Measurements from ENCODE around the gene ZNF334.
A peak's percentile ranks its signal among the peaks of the same experiment; 100 is the strongest.

ZNF334 gene

DNA sequence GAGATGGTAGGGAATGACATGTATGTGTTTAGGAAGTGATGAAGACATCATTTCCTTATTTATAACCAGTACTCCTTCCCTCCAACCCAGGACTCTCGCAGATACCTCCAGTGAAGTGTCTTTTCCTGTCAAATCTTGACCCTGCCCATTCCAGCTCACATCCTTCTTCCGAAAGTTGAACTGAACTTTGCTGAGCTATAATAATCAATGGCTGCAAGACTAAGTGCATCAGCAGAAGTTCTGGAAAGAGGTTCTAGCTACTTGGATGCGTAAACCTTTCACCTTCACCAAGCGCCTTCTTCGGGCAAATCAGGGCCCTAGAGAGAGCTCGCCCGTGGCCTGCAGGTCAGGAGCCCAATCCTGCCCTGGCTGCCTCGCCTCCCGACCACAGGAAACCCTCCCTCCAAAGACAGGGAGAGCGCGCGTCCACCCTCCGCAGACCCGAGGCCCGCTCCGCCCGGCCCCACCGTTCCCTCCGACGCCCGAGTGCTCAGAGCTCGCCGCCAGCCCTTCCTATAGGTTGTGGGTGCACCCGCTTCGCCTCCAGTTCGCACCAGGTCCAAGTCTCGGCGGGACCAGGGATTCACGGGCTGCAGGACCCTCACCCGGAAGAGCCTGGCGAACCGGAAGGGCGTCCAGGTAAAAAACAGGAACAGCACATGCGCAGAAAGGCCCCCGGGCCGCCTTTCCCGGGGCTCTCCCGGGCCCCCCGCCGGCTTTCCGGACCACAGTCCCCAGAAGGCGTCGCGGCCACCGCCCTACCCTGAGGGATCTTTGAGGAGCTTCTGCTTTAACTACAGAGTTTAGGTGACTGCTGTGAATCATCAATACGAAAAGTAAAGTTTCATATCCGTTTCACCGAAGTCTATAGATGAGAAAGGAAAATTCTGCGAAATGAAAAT lies at the start of gene ZNF334:
ZNF334 (minus strand) TSS at position 617 of the 902 bp plus-strand sequence. CDS start 1,457 bp downstream, outside the sequence.
- peak; percentile 24 to 37 for DNase-seq (ENCODE audit: low read depth in 2 of 2)

DNA sequence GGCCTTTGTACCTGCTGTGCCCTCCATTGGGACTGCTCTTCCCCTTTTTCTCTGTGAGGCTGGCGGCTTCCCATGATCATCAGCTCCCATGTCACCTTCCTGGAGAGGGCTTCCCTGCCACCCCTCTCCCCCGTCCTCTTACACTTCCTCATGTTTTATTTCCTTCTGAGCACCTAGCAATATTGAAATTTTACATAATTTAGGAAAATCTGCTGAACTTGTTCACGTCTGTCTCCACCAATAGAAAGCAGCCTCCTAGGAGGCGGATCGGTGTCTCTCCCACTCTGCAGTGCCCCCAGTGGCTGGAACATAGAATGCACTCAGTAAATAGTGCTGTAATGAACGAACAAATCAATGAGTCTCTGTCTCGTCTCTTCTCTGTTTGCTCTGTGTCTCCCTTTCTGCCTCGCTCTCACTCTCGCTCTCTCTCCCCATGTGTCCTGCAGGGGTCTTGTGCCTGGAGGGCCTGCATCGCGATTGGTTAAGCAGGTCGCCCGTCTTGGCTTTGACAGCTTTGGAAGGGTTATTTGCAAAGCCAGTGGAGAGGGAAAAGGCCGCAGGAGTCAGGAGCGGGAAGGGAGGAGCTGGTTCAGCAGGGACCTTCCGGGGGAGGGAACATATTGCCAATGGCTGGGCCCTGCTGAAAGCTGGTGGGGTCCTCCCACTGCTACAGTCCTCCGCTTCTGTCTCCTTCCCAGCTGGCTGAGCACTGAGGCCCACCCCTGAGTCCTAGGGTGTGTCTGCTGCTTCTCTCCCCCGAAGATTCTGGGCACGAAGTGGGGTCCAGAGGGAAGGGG lies 49.2 kb upstream of the ZNF334 start:
- peak; percentile 50 to 55 for DNase-seq (ENCODE audit: low read depth in 2 of 2)

DNA sequence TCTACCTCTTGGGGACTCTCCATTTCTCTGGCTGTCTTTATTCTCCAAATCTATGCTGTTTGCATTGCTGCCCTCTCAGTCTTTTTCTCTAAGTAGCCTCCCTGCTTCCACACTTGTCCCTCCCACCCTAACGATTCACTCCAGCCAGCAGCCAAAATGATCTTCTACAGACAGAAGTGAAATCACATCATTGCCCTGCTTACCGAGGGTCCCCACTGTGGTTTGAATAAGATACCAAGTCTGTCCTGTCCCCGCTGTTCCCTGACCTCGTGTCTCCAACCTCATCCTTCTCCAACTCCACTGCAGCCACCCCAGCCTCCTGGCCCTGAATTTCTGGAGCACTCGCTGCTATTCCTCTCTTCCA lies 48.6 kb upstream of the ZNF334 start:
- no peak for DNase-seq (ENCODE audit: low read depth in 2 of 2)

DNA sequence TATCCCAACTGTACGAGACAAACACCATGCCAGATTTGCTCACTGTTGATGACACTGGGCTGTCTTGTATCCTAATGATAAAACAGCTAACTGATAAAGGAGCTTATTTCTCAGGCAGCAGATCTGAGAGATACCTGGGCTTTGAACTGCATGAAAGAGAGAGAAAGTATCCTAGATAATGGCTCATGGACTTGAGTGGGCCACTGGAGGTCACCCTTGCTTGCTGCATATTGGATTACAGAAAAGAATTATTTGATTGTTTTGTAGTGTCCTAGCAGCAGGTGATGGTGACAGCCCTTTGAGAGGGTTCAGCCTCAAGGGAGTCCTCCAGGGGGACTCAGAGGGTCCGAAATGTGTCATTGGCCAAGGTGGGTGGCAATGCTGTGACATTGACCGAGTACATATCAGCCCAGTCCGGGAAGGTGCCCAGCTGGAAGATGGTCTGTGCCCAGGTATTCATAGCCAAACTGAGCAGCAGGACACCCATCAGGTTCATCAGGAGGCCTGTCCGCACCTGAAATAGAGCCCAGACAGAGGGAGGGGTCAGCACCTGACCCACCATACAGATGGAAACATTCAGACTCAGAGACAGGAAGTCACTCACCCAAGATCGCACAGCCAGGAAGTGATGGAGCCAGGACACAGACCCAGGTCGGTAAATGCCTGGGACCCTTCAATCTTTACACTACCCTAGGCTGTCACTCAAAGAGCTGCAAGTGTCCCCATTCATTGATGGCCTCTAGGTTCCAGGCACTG lies 46.5 kb upstream of the ZNF334 start:
- DNase-seq (ENCODE audit: low read depth in 2 of 2) = no peak

DNA sequence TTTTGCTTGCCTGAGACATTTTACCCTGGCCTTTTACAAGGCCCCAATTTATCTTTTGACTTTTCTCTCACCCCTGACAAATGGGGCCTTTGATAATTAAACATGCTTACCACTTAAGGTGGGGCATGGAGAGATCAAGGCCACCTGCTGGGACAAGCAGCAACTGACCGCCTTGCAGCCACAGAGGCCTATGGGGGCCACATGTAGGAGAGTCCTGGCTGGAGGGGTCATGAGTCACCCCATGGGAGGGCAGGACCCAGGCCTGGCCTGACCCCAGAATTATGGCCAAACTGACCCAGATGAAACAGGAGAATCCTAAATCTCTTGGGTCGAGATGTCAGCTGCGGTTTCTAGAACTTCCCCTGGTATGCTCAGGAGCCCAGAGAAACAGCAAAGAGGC lies 45.6 kb upstream of the ZNF334 start:
- DNase-seq (ENCODE audit: low read depth in 2 of 2) = no peak

DNA sequence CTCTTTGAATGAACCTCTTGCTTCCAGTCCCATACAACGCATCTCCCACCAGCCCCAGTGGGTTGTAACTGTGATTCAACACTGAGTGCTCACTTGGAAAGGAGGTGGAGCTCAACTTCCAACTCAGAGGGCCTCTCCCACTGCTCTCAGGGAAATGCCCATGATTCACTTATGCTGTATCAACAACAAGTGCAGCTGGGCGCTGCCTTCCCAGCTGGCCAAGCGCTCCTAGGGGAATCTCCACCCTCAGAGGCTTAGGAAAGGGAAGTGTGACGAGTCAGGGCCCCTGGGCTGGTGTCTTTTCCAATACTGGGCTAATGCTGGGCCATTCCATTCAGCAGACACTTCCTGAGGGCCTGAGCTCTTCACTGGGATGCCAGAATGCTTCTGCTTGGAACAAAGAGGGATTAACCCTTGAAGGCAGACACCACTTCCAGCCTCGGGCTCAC lies 45.2 kb upstream of the ZNF334 start:
- peak in 1 of 2 donors; percentile 29 for DNase-seq (ENCODE audit: low read depth in 2 of 2)

DNA sequence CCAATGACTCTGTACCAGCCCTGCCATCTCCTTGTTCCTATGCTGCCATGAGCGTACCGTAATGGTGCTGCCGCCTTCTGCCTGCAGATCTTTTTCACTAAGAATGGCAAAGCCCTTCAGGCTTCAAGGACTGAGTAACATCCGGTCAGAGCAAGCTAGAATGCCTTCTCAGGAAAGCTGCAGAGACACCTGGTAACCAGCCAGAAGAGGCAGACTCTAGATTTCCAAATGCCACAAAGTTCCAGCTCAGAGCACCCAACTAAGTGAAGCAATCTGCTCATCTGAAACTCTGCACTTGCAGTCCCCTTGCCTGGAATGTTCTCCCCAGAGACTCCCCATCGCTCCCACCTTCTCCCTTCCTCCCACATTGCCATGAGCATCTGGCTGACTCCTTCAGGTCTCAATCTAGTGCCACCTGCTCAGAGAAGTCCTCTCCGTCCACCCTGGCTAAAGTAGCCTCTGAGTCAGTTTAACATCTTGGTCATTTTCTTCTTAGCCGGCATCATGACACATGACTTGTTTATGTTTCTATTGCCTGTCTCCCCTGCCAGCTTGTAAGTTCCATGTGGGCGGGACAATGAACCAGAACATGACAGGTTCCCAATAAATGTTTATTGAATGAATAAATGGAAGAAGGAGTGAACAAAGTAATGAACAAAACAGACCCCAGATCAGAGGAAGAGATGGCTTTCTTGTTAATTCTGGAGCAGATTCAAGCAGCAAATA lies 44.0 kb upstream of the ZNF334 start:
- no peak for DNase-seq (ENCODE audit: low read depth in 2 of 2)

DNA sequence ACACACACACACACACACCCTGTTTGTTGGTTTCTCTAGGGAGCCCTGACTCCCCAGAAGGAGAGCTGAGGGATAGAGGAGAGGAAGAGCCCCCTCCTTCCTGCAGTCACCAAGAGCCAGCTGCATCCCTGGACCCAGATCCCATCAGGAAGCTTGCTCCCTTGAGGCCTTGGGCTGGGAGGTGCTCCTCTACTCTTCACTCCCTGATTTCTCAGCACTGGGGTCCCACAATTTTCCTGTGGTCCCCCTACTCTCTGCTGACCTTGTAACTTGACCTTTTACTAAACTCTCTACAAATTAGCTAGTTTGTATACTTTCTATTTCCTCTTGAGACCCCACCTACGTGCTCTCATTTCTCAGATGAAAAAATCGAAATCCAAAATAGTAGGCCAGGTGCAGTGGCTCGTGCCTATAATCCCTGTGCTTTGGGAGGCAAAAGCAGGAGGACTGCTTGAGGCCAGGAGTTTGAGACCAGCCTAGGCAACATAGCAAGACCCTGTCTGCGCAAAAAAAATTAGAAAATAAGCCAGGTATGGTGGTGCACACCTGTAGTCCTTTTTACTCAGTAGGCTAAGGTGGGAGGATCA lies 42.1 kb upstream of the ZNF334 start:
- no peak for DNase-seq (ENCODE audit: low read depth in 2 of 2)

DNA sequence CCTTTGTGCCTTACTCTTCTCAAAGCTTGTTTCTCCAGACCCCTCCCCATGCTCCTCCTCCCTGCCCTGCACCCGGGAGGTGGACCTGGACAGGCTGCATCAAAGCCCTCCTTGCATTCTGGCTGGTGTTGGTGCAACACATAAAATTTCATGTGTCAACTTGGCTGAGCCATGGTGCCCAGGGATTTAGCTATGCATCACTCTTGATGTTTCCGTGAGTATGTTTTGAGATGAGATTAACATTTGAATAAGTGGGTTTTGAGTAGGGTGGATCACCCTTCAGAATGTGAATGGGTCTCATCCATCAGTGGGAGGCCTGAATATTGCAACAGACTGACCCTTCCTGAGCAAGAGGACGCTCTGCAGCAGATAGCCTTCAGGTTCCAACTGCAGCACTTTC lies 41.5 kb upstream of the ZNF334 start:
- DNase-seq (ENCODE audit: low read depth in 2 of 2) = no peak

DNA sequence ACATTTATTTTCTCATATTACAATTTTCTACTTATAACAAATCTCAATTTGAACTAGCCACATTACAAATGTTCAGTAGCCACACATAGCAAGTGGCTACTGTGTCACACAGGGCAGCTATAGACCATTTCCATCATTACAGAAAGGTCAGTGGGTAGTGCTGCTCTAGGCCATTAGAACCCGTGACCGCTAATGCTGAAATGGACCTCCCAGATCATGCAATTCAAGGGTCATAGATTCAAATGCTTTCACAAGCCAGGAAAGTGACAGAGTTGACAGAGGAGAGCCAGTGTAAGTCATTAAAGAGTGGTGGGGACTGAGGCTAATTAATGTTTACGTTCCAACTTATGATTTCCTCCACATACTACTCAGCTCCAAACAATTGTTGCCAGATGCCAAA lies 40.6 kb upstream of the ZNF334 start:
- DNase-seq (ENCODE audit: low read depth in 2 of 2) = no peak

DNA sequence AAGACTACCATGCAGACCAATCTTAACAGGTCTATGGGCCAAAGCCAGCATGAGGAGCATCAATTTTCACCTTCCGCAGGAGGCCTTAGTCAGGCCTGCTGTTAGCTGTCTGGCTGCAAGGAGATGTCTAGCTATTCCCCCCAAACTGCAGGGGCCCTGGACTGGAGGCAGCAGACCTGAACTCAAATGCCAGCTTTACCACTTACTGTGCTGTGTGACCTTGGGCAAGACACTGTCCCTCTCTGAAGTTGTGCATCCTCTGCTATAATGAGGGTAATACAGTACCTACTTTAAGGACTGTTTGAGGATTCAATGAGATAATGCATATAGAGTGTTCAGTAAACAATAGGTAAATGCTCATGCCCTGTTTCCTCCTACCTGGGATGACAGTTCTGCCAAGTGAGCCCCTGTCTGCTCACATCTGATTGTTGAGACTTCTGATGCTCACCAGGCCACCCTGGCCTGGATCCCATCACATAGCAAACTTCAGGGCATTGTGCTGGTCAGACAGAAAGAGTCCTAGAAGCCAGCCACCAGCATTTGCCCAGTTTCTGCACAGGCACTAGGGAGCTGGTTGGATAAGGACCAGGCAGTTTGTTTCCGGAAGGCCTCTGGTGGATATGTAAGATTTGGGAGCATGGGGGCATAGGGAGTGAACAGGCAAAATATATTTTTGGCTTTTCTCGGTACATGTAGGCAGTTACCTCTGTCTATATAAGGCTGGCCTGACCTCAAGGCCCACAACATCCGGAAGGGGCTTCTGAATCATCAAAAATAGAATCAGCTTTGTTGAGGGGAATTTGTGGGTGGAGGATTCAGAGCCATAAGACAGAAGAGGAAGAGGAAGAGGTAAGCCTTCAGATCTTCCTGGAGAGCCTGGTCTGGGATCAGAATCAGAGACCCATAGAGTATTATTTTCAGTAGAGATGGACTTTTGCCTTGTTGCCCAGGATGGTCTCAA lies 39.4 kb upstream of the ZNF334 start:
- DNase-seq (ENCODE audit: low read depth in 2 of 2) = no peak

DNA sequence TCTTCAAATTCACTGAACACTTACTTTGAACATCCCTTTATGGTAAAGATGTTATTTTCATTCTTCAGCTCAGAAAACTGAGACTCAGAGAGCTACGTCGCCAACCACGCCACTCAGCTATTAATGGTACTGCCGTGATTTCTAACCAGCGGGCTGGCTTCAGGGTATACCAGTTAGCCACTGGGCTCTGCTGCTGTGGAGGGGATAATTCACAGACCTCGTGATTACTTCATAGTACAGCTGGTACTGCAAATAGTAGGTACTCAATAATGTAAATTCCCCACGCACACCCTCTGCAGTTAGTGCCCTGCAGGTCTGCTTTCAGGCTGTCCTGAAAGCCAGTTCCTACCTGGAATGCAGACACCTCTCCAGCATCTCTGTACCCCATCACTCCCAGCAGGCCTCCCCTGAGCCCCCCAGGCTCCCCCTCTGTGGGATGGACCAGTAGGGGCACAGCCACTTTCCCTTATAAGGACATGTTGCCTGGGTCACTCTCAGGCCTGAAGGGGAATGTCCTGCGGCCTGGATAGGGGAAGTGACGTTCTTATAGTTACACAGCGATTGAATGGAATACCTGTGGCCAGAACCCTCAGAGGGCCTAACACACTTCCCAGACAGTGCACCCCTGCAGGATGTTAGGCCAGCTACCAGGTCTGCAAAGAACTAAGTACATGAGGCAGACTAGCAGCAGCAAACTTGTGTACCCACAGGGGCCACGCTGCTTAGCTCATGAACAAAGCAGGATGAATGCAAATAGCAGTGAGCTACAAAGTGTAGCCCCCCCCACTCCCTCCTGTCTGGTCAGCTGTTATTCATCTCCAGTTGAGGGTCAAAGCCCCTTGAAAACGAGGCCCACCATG lies 38.4 kb upstream of the ZNF334 start:
- DNase-seq (ENCODE audit: low read depth in 2 of 2) = no peak

DNA sequence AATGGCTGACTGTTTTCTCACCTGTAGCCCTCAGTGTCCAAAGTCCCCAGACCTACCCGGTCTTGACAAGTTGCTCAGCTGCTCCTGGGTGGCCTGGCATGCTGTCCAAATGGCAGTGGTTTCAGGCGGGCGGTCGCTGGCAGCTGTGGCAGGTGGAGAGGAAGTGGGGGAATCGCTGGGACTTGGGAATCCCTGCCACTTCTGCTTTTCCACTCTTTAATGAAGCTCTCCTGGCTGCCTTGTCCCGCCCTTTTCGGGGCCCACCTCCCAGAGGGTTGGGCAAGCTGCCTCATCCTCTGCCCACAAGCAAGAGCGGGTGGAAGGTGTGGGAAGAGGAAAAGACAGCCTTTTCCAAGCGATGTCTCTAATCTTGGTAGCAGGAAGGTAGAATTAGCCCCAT lies 37.1 kb upstream of the ZNF334 start, which contains the start of gene OCSTAMP:
OCSTAMP (minus strand) TSS at position 194 of the 400 bp plus-strand sequence; CDS start at position 100, 94 bp downstream.
- DNase-seq (ENCODE audit: low read depth in 2 of 2) = no peak

DNA sequence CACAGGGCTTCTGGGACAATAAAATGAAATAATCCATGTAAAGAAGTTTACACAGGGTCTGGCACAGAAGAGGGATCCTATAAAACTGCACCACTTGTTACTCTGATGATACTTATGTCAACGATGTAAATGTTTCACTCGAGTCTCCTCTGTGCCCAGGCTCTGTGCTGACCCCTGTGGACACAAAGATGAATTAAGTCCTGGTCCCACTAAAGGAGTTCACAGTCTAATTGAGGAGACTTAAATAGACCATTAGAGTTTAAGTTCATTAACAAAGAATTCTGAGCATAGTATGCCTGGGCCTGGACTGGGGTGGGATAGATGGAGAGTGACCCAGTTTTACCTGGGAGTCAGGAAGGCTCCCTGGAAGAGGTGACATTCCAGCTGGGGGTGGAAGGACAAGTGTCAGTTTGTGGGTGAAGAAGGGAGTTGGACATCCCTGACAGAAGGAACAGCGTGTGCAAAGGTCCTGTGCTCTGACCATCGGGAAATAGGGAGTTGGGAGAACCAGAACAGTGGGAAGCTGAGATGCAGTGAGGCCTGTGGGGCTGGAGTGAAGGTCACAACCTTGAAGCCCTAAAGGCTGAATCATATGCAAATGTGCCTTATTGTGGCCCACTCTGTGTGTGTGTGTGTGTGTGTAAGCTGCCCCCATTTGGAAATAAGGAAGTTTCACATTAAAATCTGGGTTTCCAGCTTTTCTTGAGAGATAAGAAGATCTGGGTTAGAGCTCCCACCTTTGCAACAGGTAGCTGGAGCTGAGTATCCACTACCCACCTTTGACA lies 36.0 kb upstream of the ZNF334 start:
- DNase-seq (ENCODE audit: low read depth in 2 of 2) = no peak

DNA sequence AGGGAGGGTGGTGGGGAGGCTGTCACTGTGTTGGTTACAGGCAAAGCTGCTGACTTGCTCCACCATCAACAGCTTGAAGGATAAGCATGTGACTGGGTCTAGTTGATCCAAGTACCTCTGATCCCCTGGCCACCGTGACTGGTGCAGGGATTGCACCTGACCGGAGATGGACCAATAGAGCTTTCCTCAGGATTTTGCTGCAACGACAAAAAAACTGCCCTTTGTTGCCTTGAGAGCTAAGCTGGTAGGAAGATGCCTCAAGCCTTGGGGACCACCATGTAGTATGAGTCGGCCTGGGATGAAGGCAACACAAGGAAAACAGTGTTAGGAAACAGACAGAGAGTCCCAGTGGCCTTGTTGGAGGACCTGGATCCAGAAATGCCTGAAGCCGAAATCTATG lies 35.3 kb upstream of the ZNF334 start:
- DNase-seq (ENCODE audit: low read depth in 2 of 2) = no peak

DNA sequence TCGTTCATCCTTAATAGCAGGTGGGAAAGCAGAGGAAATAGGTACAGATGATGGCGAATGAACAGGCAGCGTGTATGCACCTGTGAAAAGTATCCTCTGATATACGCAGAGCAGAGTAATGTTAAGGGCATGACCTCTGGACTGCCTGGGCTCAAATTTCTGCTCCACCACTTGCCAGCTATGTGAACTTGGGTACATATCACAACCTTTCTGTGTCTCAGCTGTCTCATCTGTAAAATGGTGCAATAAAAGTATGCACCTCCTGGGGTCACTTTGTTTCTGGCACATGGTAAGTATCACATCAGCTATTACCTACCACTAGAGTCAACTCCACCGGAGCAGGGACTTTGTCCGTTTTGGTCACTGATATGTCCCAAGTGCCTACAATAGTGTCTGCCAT lies 34.6 kb upstream of the ZNF334 start:
- DNase-seq (ENCODE audit: low read depth in 2 of 2) = no peak

DNA sequence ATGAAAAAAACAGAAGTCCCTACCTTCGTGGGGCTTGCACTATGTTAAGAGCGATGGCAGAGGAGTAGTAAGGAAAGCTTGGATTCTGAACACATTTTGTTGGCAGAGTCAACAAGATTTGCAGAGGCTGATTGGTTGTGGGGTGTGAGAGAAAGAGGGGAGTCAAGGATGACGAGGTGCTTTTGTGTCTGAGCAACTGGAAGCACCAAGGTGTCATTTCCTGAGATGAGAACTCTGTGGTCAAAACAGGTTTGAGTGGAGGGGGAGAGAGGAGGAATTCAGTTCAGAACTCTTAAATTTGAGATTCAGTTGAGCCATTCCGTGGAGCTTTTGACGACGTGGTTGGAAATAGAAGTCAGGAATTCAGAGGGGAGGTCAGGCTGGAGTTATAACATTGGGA lies 33.6 kb upstream of the ZNF334 start:
- DNase-seq (ENCODE audit: low read depth in 2 of 2) = no peak

DNA sequence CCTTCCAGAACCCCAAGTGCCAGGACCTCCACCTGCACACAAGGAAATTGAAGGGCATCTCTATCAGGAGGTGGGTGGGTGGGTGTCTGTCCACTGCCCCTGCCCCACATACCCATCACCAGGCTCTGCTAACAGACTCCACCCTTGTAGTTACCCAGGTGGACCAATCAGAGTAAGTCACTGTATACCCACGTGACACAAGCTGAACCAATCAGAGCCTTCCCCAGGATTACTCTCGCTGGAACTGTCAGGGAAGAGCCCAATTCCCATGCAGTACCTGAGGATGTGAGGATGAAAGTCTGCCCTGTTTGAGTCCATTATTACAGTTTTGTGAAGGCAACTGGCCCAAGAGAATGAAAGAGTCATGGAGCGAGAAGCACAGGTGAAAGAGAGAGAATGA lies 32.9 kb upstream of the ZNF334 start:
- no peak for DNase-seq (ENCODE audit: low read depth in 2 of 2)
